B cell (primary cell): ENCODE measurements around the gene RNASE12. TPM values are rescaled to one million over a fixed set of nuclear protein-coding genes. Genes with fewer than 3 reads are reported as not detected.

Experiments
- ATAC-seq: fragments of 200-7000 bp; cut with Tn5 transposase; one replicate; pipeline ENCODE4 v1.10.0; 2021; ENCODE audit warnings: low read depth, mild to moderate bottlenecking, moderate number of reproducible peaks, moderate library complexity
- CTCF ChIA-PET: fragments of 350-600 bp; sonication (Branson Sonifier 250); formaldehyde crosslinking; loops from one replicate; lab custom pipeline; 2021; ENCODE audit warnings: antibody characterized with exemption, inconsistent platforms; lab: Charles Lee
- POLR2A ChIA-PET: fragments of 350-600 bp; sonication (Branson Sonifier 250); formaldehyde crosslinking; loops from one replicate; lab custom pipeline; 2021; ENCODE audit warnings: antibody characterized with exemption; lab: Charles Lee
- DNase-seq: peaks from one replicate; pipeline ENCODE4 v3.0.0; 2013
- H2AFZ ChIP-seq: 2 replicates; pipeline ENCODE4 v1.6.1; 2012; ENCODE audit warnings: mild to moderate bottlenecking, low read depth, low read length; ENCODE audit not compliant: insufficient read depth, poor library complexity, severe bottlenecking
- H3K27ac ChIP-seq, 2 donors: 1 replicate in 1 of 2; 2 replicates in 1 of 2; pipeline ENCODE4 v1.5.1; 2012 to 2013; ENCODE audit warnings: low read length in 2 of 2, mild to moderate bottlenecking in 2 of 2, moderate library complexity in 1 of 2
- H3K27me3 ChIP-seq, 4 experiments: fragments of 200-600 bp in 1 of 4; sonication (generic) in 1 of 4; replicated peaks in 1 of 4; 1 replicate in 2 of 4; 2 replicates in 2 of 4; pipeline versions ENCODE4 v1.6.1 to v1.7.0; 2013 to 2016; ENCODE audit warnings: low read length in 3 of 4, mild to moderate bottlenecking in 2 of 4, mixed read lengths in 1 of 4, moderate library complexity in 1 of 4; ENCODE audit not compliant: insufficient read depth in 4 of 4, control insufficient read depth in 3 of 4; ENCODE audit errors: control extremely low read depth in 1 of 4
- H3K36me3 ChIP-seq, 2 experiments: replicated peaks in 1 of 2; 1 replicate in 1 of 2; 2 replicates in 1 of 2; pipeline versions ENCODE4 v1.6.1 to v1.7.1; 2013; ENCODE audit warnings: low read length in 1 of 2; ENCODE audit not compliant: insufficient read depth in 2 of 2, control insufficient read depth in 1 of 2; ENCODE audit errors: control extremely low read depth in 1 of 2, extremely low read depth in 1 of 2
- H3K4me1 ChIP-seq, 2 donors: fragments of 200-600 bp in 1 of 2; sonication (generic) in 1 of 2; 1 replicate in 1 of 2; 2 replicates in 1 of 2; pipeline versions ENCODE4 v1.5.1 to v1.6.1; 2013 to 2017; ENCODE audit warnings: low read length in 2 of 2; ENCODE audit not compliant: control insufficient read depth in 2 of 2, insufficient read depth in 2 of 2
- H3K4me2 ChIP-seq: replicated peaks from 2 replicates; pipeline ENCODE3; 2012; ENCODE audit warnings: mild to moderate bottlenecking, low read depth, low read length; ENCODE audit not compliant: poor library complexity, severe bottlenecking
- H3K4me3 ChIP-seq, 5 experiments: fragments of 200-600 bp in 1 of 5; sonication (generic) in 1 of 5; 1 replicate in 3 of 5; 2 replicates in 2 of 5; pipeline versions ENCODE4 v1.5.1 to v1.7.0; 2011 to 2016; ENCODE audit warnings: low read length in 4 of 5, mild to moderate bottlenecking in 4 of 5, low read depth in 2 of 5, control low read depth in 1 of 5, moderate library complexity in 1 of 5; ENCODE audit not compliant: insufficient read depth in 1 of 5; ENCODE audit errors: control extremely low read depth in 1 of 5, extremely low read depth in 1 of 5
- H3K79me2 ChIP-seq: fragments of 200-600 bp; sonication (generic); one replicate; pipeline ENCODE4 v1.6.0; 2016; ENCODE audit warnings: low read length; ENCODE audit not compliant: control insufficient read depth, insufficient read depth
- H3K9ac ChIP-seq: fragments of 200-600 bp; sonication (generic); 2 replicates; pipeline ENCODE4 v1.6.1; 2017; ENCODE audit warnings: mild to moderate bottlenecking, low read length, moderate library complexity
- H3K9me3 ChIP-seq, 3 donors: one replicate each; pipeline versions ENCODE4 v1.6.1 to v1.7.1; 2013; ENCODE audit warnings: low read length in 2 of 3; ENCODE audit not compliant: control insufficient read depth in 2 of 3, insufficient read depth in 1 of 3; ENCODE audit errors: control extremely low read depth in 1 of 3
- H4K20me1 ChIP-seq: 2 replicates; pipeline ENCODE4 v1.6.0; 2012; ENCODE audit warnings: mild to moderate bottlenecking, low read length; ENCODE audit not compliant: insufficient read depth, control insufficient read depth, poor library complexity, severe bottlenecking
- H3K27ac Mint-ChIP-seq: one replicate; pipeline ENCODE4 v1.8.0; 2021; ENCODE audit warnings: mixed read lengths
- H3K27me3 Mint-ChIP-seq: one replicate; pipeline ENCODE4 v1.8.0; 2021; ENCODE audit warnings: mixed read lengths
- H3K4me1 Mint-ChIP-seq: one replicate; pipeline ENCODE4 v1.8.0; 2021; ENCODE audit warnings: mixed read lengths
- H3K4me3 Mint-ChIP-seq: one replicate; pipeline ENCODE4 v1.8.0; 2021; ENCODE audit warnings: mixed read lengths
- H3K9me3 Mint-ChIP-seq: one replicate; pipeline ENCODE4 v1.8.0; 2022; ENCODE audit warnings: mixed read lengths; ENCODE audit not compliant: insufficient read depth
- EZH2 ChIP-seq: IDR thresholded peaks from 2 replicates; pipeline ENCODE4 v1.6.1; 2012; ENCODE audit warnings: borderline replicate concordance, low read depth, mild to moderate bottlenecking, moderate library complexity, low read length; ENCODE audit not compliant: insufficient read depth, poor library complexity, severe bottlenecking
- WGBS: methylation state at CpG from one replicate; pipeline ENCODE4 v1.1.5; 2013; ENCODE audit warnings: missing lambda C conversion rate; ENCODE audit not compliant: insufficient coverage; 5-methylcytosine and 5-hydroxymethylcytosine counted together
- intact Hi-C: fragments of 100-400 bp; cut with micrococcal nuclease; formaldehyde crosslinking; loops from one replicate; pipeline ENCODE4 v1.10.0; 2022
- polyA plus RNA-seq: library from polyadenylated mRNA; depleted of rRNA; stranded (reverse); fragments of >200 nt; gene quantifications from 2 replicates; pipeline ENCODE4 v1.2.3, GENCODE V29; 2012
- total RNA-seq, 2 donors: library from RNA; stranded (reverse); fragments of 120-200 nt in 1 of 2; gene quantifications; 1 replicate in 1 of 2; 2 replicates in 1 of 2; pipeline versions ENCODE4 v1.2.3 to v1.2.4, GENCODE V29; 2013 to 2022
- TF ChIP-seq, protein P1 (sequence below): fragments of 200-600 bp; IDR thresholded peaks from one replicate; pipeline ENCODE4 v1.8.0; 2022; ENCODE audit warnings: antibody characterized with exemption, mild to moderate bottlenecking

The RNASE12 gene
- total and polyA plus RNA-seq, 2 donors (not counting 1 experiment from before 2014, with no cell fraction given): not detected

DNA sequence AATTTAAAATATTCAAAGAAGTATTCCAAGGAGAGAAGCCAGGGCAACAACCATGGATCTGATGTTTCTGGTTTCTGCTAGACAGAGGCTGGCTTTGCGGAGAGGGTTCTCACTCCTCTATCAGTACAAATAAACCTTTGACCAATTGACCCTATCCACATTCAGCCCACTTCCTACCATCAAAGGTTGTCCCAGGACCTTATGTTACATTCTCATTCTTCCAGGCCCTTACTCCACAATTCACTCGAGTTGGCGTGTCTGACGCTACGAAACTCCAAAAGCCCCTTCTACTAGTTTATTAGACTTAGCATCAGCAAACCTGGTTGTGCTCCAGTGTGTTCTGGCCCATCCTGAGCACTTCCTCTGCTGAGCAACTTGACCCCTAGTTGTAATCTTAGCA is 24.8 kb upstream of the RNASE12 start:
- Histone ChIP-seq H3K9me3 (no peaks in the 10 kb centered on the region), H3K36me3 (no peaks in the 10 kb centered on the region), H3K4me3 (no peak overlapping the region), H3K27me3 (peaks cover 0 to 6% (median 2%) of the 10 kb centered on the region in 4 experiments), H3K9ac (no peak overlapping the region), H3K79me2 (no peaks in the 10 kb centered on the region), H4K20me1 (no peaks in the 10 kb centered on the region), H3K4me2 (no peak overlapping the region), H3K27ac (no peak overlapping the region), H3K4me1 (peaks cover 35 to 36% of the 10 kb centered on the region in 2 donors), H2AFZ (no peak overlapping the region)
- 93% methylated on average over 5 of the region's 5 CpGs for WGBS
- intact Hi-C loops: loop anchor here (10.0 kb wide), 1 partner anchor 489 kb away; the partner anchor contains the start of gene TMEM253
- Mint-ChIP-seq H3K27ac (no peak overlapping the region), H3K27me3 (peaks cover 11% of the 10 kb centered on the region), H3K4me1 (peaks cover 9% of the 10 kb centered on the region), H3K4me3 (no peak overlapping the region), H3K9me3 (no peaks in the 10 kb centered on the region)
- DNase-seq: no peak
- no peak for ATAC-seq
- TF ChIP-seq, protein P1, sequence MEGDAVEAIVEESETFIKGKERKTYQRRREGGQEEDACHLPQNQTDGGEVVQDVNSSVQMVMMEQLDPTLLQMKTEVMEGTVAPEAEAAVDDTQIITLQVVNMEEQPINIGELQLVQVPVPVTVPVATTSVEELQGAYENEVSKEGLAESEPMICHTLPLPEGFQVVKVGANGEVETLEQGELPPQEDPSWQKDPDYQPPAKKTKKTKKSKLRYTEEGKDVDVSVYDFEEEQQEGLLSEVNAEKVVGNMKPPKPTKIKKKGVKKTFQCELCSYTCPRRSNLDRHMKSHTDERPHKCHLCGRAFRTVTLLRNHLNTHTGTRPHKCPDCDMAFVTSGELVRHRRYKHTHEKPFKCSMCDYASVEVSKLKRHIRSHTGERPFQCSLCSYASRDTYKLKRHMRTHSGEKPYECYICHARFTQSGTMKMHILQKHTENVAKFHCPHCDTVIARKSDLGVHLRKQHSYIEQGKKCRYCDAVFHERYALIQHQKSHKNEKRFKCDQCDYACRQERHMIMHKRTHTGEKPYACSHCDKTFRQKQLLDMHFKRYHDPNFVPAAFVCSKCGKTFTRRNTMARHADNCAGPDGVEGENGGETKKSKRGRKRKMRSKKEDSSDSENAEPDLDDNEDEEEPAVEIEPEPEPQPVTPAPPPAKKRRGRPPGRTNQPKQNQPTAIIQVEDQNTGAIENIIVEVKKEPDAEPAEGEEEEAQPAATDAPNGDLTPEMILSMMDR: no peak
- no peak for TF ChIP-seq EZH2
- ChIA-PET CTCF (interaction anchor here (0.9 kb wide), 1 partner anchor 9 kb away, joined by 3 read pairs; no protein-coding TSS in a partner anchor), POLR2A (no interaction called here)

DNA sequence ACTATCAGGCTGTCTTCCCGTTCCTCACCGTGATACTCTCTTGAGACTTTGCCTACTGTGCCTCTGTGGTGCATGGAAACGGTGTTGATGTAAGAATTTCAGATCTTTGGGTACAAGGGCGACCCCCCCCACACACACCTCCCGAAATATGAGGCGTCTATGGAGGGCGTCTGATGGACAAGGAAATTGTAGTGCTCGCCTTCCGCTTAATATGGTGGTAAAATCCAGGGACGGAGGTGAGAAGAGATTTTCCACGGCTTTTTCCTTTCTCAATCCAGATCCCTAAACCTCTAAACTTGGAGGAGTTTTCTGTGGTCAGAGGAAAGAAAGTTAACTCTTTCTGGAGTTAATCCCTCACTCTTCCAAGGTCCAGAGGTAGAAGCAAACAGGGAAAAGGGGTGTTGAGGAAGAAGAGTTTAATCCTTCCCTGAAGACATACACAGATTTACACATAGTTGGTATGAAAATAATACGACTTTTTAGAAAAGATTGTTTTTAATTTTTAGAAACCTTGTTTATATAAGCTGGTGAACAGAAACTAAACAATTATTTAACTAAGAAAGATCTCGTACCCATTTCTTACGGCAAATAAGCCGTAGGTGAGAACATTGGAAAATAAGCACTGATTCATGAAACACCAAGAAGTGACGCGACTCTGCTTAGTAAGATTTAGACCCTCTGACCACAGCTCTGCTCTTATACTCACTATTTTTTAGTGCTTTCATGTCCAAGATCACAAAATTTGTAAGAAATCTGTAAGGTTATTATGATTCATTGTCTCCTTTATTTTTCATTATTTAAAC is 23.1 kb upstream of the RNASE12 start:
- intact Hi-C loops: loop anchor here (5.0 to 10.0 kb wide), 3 partner anchors 168 to 491 kb away; partner anchors contain the start of genes RNASE6 and TMEM253
- H3K27ac Mint-ChIP-seq: no peak overlapping the region
- Histone ChIP-seq H3K4me3 (peak overlapping the region; percentile 49 to 80 (median 70)), H3K27me3 (peaks cover 0 to 6% (median 0%) of the 10 kb centered on the region in 4 experiments), H3K27ac (peak overlapping the region; percentile 58 to 67), H3K9me3 (no peaks in the 10 kb centered on the region), H4K20me1 (no peaks in the 10 kb centered on the region), H3K4me2 (peak overlapping the region; percentile 77), H3K79me2 (no peaks in the 10 kb centered on the region), H3K9ac (peak overlapping the region; percentile 78), H3K36me3 (no peaks in the 10 kb centered on the region), H2AFZ (peak overlapping the region; percentile 48), H3K4me1 (peaks cover 42 to 48% of the 10 kb centered on the region in 2 donors)
- TF ChIP-seq, protein P1: no peak
- no peak for TF ChIP-seq EZH2
- H3K27me3 Mint-ChIP-seq: peaks cover 5% of the 10 kb centered on the region
- POLR2A ChIA-PET: interaction anchor here (1.9 to 2.3 kb wide), 4 partner anchors 17 to 271 kb away, joined by 4 to 30 read pairs (median 8); partner anchors contain the start of genes PARP2, RNASE4 and TEP1
- no peak for ATAC-seq
- H3K4me3 Mint-ChIP-seq: peak overlapping the region; percentile 19
- 0% methylated on average over 2 of the region's 17 CpGs for WGBS
- CTCF ChIA-PET: interaction anchor here (0.6 to 3.2 kb wide), 16 partner anchors 8 to 357 kb away, joined by 3 to 28 read pairs (median 5); partner anchors contain the start of genes PARP2, PNP and RNASE4
- peaks cover 9% of the 10 kb centered on the region for H3K4me1 Mint-ChIP-seq
- no peaks in the 10 kb centered on the region for H3K9me3 Mint-ChIP-seq
- DNase-seq: no peak
